Stimulated activated naive B cell treated with anti-CD40 and anti-IgM and Interleukin-4, amounts not matched to agents 10 μg/mL and 1 μg/mL and 100 μg/mL, for 72 hours (primary cell): ENCODE results near the gene NANOS3.

Source experiments
- ATAC-seq, 2 donors: fragments of 150-1000 bp; cut with Tn5 transposase; replicated peaks; 2 replicates each; pipeline ENCODE4 v1.10.0; 2021; ENCODE audit warnings: moderate library complexity in 1 of 2
- DNase-seq: peaks from one replicate; pipeline ENCODE4 v3.0.0; 2021
- H3K27ac Mint-ChIP-seq: one replicate; pipeline ENCODE4 v1.8.0; 2022; ENCODE audit warnings: mild to moderate bottlenecking, mixed read lengths
- H3K27me3 Mint-ChIP-seq, 2 donors: one replicate each; pipeline ENCODE4 v1.8.0; 2022; ENCODE audit warnings: mixed read lengths in 2 of 2
- H3K36me3 Mint-ChIP-seq, 2 donors: one replicate each; pipeline ENCODE4 v1.8.0; 2022; ENCODE audit warnings: mixed read lengths in 2 of 2, mild to moderate bottlenecking in 1 of 2
- H3K4me1 Mint-ChIP-seq, 2 donors: one replicate each; pipeline ENCODE4 v1.8.0; 2022; ENCODE audit warnings: mixed read lengths in 2 of 2, mild to moderate bottlenecking in 1 of 2
- H3K4me3 Mint-ChIP-seq, 2 donors: one replicate each; pipeline ENCODE4 v1.8.0; 2022; ENCODE audit warnings: mild to moderate bottlenecking in 2 of 2, mixed read lengths in 2 of 2, moderate library complexity in 1 of 2
- H3K9me3 Mint-ChIP-seq, 2 donors: one replicate each; pipeline ENCODE4 v1.8.0; 2022; ENCODE audit warnings: mixed read lengths in 2 of 2, mild to moderate bottlenecking in 1 of 2

Gene NANOS3

DNA sequence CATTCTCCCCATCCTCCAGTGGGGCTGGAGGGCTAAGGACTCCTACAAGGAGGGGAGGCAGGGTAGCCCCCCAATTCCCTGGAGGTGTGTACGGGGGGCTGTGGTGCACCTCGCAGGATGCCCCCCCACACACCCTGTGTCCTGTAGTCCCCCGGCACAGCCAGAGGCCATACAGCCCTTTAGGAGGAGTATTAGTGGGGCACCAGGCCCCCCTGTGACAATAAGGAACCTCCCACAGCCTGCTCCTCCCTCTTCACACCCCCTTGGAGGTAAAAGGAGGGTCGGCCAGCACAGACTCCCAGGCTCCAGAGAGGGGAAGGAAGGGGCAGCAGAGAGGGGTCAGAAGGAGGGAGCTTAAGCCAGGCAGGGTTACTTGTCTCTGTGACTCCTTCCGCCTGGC is at the start of gene NANOS3:
Gene NANOS3, plus strand, starts transcription at position 301 of the 400 bp plus-strand sequence. CDS start 115 bp downstream, outside the sequence.
- H3K27me3 Mint-ChIP-seq = peaks cover 14 to 41% of the 10 kb centered on the region in 2 donors
- H3K4me3 Mint-ChIP-seq = no peak within 1 kb of the TSS
- ATAC-seq (no peak), DNase-seq (no peak)
- H3K9me3 Mint-ChIP-seq = no peaks in the 10 kb centered on the region
- no peaks in the 10 kb centered on the region for H3K36me3 Mint-ChIP-seq
- peaks cover 22 to 33% of the 10 kb centered on the region in 2 donors for H3K4me1 Mint-ChIP-seq
- no peak within 1 kb of the TSS for H3K27ac Mint-ChIP-seq

DNA sequence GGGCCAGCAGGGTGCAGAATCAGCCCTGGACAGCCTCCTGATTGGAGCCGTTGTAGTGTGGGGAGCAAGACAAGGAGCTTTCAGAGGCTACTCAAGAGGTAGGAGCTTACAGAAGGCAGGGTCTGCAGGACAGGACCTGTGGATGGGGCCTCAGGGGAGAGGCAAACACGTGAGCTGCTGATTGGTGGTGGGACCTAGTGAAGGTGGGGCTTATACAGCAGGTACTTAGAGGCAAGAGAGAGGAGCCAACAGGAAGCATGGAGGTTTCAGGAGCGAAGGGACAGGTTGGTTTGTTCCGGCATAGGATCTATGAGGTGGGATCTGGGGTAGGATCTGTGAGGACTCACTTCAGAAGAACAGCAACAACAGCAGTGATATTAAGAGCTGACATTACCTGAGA is 49.3 kb upstream of the NANOS3 start:
- no peak for ATAC-seq
- H3K4me1 Mint-ChIP-seq = peaks cover 3 to 12% of the 10 kb centered on the region in 2 donors
- H3K4me3 Mint-ChIP-seq = no peak overlapping the region
- no peaks in the 10 kb centered on the region for H3K27me3 Mint-ChIP-seq
- DNase-seq = no peak
- H3K9me3 Mint-ChIP-seq = peaks cover 0 to 3% of the 10 kb centered on the region in 2 donors
- peaks cover 42 to 51% of the 10 kb centered on the region in 2 donors for H3K36me3 Mint-ChIP-seq
- no peak overlapping the region for H3K27ac Mint-ChIP-seq

DNA sequence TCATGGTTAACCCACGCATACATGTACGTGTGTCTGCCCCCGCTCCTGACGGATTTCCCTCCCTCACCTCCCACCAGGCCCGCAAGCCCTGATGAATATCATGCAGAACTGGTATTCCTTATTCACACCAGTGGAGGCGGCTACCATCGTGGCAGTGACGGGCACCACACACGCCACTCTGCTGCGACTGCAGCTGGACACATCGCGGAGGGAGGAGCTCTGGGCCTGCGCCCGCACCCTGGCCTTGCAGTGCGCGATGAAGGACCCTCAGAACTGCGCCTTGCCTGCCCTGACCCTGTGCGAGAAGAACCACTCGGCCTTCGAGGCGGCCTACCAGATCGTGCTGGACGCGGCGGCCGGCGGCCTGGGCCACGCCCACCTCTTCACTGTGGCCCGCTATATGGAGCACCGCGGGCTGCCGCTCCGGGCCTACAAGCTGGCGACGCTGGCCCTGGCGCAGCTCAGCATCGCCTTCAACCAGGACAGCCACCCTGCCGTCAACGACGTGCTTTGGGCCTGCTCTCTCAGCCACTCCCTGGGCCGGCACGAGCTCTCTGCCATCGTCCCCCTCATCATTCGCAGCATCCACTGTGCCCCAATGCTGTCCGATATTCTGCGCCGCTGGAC is 46.7 kb upstream of the NANOS3 start:
- Mint-ChIP-seq H3K4me3 (no peak overlapping the region), H3K27ac (no peak overlapping the region), H3K9me3 (peaks cover 0 to 3% of the 10 kb centered on the region in 2 donors), H3K4me1 (peaks cover 16 to 37% of the 10 kb centered on the region in 2 donors), H3K36me3 (peaks cover 42 to 57% of the 10 kb centered on the region in 2 donors), H3K27me3 (no peaks in the 10 kb centered on the region)
- ATAC-seq = no peak
- DNase-seq = no peak

DNA sequence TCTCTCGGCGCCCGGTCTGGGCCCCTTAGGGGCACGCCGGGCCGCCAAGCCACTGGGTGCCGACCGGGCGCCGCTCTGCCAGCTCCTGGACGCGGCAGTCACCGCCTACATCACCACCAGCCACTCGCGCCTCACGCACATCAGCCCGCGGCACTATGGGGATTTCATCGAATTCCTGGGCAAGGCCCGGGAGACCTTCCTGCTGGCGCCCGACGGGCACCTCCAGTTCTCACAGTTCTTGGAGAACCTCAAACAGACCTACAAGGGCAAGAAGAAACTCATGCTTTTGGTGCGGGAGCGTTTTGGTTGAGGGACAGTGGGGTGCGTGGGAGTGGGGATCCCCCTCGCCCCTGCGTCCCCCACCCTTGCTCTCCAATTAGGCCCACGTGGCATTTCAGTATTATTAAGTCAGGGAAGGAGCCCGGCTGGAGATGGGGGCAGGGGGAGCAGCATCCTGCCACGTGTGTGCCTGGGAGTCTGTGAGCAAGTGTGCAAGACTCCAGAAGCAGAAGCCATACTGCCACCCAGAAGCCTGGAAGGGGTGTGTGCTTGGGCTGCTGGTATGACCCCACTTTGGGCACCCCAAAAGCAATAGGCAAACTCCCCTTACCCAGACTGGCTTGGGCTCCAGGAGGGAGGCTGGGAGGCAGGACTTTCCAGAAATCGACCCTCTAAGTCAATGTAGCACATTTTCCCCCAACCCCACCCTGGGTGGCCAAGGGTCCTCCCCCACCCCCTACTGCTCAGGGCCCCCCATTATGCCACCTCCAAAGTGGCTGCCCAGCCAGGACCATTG is 46.0 kb upstream of the NANOS3 start:
- ATAC-seq (no peak), DNase-seq (no peak)
- H3K27me3 Mint-ChIP-seq = no peaks in the 10 kb centered on the region
- peak overlapping the region; percentile 37 for H3K27ac Mint-ChIP-seq
- H3K4me1 Mint-ChIP-seq = peaks cover 16 to 40% of the 10 kb centered on the region in 2 donors
- peaks cover 35 to 57% of the 10 kb centered on the region in 2 donors for H3K36me3 Mint-ChIP-seq
- H3K9me3 Mint-ChIP-seq = peaks cover 0 to under 1% of the 10 kb centered on the region in 2 donors
- no peak overlapping the region for H3K4me3 Mint-ChIP-seq

DNA sequence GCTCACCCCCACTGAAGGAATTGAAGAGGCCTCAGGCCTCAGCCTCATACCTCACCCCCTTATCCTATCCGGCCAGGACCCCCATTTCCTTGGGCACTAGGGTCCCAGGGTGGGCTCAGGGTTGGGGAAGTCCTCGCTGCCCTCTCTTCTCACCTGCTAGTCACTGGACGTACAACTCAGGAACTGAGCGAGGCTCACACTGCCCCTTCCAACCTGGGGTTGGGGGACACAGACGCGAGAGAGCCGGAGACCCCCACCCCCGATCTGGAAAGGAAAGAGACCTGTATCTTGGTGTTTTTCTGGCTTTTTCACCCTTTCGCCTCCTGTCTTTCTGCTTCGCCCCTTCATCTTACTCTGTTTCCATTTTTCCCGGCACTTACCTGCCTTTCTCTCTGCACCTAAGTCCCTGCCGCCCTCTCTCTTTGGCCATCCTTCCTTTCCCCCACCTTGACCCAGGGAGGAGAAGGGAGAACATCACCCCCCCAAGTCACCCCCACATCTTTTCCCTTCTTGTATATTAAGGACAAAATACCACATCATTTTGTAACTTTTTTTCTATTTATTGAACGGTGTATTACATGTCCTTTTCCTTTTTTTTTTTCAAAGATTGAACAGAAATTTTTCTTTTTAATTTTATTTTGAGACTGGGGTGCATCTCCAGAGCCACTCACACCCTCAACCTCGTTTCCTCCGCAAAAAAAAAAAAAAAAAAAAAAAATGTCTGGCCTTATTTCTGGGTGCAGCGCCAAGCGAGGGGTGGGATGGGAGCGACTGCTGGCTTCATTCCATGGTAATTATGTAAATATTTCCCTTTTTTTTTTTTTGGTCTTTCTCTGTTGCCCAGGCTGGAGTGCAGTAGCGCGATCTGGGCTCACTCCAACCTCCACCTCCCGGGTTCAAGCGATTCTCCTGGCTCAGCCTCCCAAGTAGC is 45.1 kb upstream of the NANOS3 start:
- Mint-ChIP-seq H3K36me3 (peaks cover 30 to 57% of the 10 kb centered on the region in 2 donors), H3K9me3 (no peaks in the 10 kb centered on the region), H3K4me1 (peaks cover 22 to 45% of the 10 kb centered on the region in 2 donors), H3K4me3 (no peak overlapping the region), H3K27ac (peak overlapping the region; percentile 31), H3K27me3 (no peaks in the 10 kb centered on the region)
- DNase-seq (no peak), ATAC-seq (no peak)

DNA sequence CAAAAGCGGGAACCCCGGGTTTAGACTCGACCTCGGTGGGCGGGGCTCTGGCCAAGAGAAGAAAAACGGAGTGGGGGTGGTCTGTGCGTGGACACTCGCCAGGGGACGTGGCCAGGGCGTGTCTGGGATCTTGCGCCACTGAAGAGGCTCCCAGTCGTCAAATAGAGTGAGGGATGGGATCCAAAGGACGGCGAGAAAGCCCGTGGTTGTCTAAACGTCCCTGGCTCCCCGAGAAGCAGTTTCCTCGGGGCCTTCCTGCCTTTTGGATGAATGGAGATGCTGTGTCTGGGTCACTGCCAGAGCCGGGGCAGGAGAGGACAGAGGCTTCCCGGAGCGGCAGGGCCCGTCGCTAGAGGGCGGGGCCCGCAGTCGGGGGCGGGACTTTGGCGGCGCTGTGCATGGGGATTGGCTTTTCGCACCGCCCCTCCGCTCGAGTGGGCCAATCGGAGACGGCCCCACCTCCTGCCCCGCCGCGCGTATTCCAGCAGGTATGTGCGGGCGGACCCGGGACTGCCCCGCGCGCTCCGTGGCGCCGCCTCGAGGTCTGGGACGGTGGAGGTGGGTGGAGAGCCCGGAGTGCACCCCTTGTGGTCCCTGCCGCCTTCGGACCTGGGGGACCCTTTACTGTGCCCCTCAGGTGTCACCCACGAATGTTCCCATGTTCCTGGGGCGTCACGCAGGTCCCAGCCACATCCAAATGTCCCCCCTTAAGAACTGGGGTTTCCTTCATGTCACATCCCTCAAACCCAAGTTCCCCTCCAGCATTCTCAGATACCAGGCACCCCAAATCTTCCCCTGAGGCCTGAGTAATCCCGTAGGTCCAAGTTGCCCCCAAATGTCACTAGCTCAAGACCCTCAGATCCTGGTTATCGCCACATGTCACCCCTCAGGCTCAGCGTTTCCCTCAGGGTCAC is 43.3 kb upstream of the NANOS3 start:
- Mint-ChIP-seq H3K27ac (peak overlapping the region; percentile 86), H3K4me3 (peak overlapping the region; percentile 88 to 89), H3K9me3 (no peaks in the 10 kb centered on the region), H3K4me1 (peaks cover 27 to 59% of the 10 kb centered on the region in 2 donors), H3K27me3 (no peaks in the 10 kb centered on the region), H3K36me3 (peaks cover 28 to 56% of the 10 kb centered on the region in 2 donors)
- DNase-seq (peak; percentile 87), ATAC-seq (peak; percentile 80 to 83)

DNA sequence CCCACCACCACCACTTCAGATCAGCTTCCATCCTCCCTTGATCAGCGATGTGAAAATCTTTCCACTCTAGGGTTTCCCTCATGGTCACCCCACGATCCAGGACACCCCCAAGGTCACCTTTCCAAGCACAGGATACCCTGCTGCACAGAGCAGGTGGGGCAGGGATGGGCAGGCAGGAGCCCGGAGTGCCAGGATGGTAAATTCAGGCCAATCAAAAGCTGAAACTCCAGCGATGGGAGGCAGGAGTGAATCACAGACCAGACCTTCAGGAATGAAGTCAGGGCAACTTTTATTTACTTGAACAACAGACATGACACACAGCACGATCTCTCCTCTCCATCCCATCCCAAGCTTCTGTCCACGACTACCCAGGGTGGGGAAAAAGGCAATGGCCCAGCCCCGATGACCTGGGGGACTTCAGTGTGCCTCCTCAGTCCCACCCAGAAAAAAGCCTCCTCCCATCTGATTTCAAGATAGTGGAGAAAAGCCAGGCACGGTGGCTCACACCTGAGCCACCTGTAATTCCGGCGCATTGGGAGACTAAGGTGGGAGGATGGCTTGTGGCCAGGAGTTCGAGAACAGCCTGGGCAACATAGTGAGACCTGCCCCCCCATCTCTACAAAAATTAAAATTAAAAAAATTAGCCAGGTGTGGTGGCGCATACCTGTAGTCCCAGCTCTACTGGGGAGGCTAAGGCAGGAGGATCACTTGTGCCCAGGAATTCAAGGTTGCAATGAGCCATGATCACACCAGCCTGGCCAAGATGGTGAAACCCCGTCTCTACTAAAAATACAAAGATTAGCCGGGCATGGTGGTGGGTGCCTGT is 42.5 kb upstream of the NANOS3 start:
- DNase-seq (no peak), ATAC-seq (no peak)
- H3K4me1 Mint-ChIP-seq = peaks cover 33 to 67% of the 10 kb centered on the region in 2 donors
- peaks cover 33 to 60% of the 10 kb centered on the region in 2 donors for H3K36me3 Mint-ChIP-seq
- H3K9me3 Mint-ChIP-seq = no peaks in the 10 kb centered on the region
- H3K4me3 Mint-ChIP-seq = peak overlapping the region; percentile 88 to 89
- peak overlapping the region; percentile 86 for H3K27ac Mint-ChIP-seq
- H3K27me3 Mint-ChIP-seq = no peaks in the 10 kb centered on the region

DNA sequence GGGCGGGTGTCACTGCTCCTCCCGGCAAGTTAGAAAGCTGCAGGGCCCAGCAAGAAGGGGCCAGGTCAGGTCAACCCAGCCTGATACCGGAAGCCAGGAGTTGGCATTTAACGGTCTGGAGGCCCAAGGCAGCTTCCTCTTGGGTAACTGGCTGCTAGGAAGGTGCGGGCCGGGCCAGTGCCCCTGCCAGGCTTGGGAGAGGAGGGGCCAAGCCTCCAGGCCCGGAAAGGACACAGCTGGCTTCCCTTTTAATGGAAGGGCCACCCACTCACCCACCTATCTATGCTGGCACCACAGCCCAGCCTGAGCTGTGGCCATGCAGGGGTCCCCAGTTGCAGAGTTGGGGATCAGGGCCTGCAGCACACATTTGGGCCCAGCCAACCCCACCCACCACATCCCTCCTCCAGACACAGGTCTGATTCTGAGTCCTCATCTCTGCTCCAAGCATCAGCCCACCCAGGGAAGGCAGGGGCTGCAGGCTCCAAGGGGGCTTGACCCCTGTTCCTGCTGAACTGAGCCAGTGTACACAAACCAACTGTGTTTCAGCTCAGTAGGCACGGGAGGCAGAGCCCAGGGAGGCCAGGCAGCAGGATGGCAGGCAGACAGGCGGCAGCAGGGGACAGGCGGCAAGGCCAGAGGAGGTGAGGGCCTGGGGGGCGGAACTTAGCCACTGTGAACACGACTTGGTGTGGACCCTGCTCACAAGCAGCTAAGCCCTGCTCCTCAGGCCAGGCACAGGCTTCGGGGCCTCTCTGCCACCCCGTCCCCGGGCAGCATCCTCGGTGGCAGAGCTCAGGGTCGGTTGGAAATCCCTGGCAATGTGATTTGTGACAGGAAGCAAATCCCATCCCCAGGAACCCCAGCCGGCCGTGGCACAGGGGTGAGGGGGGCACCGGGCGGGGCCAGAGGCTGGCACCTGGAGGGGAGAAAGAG is 40.9 kb upstream of the NANOS3 start:
- H3K36me3 Mint-ChIP-seq = peaks cover 28 to 61% of the 10 kb centered on the region in 2 donors
- DNase-seq (no peak), ATAC-seq (peak in 1 of 2 donors; percentile 15)
- H3K9me3 Mint-ChIP-seq = no peaks in the 10 kb centered on the region
- H3K4me3 Mint-ChIP-seq = peak overlapping the region; percentile 80 to 84
- no peaks in the 10 kb centered on the region for H3K27me3 Mint-ChIP-seq
- H3K4me1 Mint-ChIP-seq = peaks cover 42 to 81% of the 10 kb centered on the region in 2 donors
- peak overlapping the region; percentile 98 for H3K27ac Mint-ChIP-seq

DNA sequence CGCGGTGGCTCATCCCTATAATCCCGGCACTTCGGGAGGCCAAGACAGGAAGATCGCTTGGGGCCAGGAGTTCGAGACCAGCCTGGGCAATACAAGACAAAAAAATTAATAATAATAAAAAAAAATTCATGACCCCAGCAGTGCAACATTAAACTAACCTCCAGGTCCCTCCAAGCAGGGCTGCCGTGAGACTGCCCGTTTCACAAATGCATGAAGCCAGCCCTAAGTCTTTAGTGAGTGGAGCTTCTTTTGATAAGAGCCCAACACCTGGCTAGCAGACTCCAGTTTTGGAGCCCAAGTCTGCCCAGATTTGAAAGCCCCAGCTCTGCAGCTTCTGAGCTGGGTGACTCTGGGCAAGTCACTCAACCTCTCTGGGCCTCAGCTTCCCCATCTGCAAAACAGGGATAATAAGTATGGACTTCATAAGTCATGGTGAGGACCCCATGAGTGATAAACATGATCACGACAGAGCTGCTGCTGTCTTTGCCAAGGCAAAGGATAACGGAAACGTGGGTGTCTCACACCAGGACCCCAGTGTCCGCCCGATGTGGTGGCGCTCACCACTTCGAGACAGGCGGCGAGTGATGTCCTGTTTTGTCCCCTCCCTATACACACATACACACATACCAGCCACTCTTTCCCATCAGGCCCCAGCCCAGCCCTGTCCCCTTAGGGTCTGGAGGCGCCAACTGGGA is 38.4 kb upstream of the NANOS3 start:
- Mint-ChIP-seq H3K27me3 (no peaks in the 10 kb centered on the region), H3K4me3 (peak overlapping the region; percentile 95), H3K4me1 (peaks cover 44 to 87% of the 10 kb centered on the region in 2 donors), H3K36me3 (peaks cover 21 to 59% of the 10 kb centered on the region in 2 donors), H3K27ac (peak overlapping the region; percentile 98), H3K9me3 (no peaks in the 10 kb centered on the region)
- no peak for ATAC-seq
- no peak for DNase-seq

DNA sequence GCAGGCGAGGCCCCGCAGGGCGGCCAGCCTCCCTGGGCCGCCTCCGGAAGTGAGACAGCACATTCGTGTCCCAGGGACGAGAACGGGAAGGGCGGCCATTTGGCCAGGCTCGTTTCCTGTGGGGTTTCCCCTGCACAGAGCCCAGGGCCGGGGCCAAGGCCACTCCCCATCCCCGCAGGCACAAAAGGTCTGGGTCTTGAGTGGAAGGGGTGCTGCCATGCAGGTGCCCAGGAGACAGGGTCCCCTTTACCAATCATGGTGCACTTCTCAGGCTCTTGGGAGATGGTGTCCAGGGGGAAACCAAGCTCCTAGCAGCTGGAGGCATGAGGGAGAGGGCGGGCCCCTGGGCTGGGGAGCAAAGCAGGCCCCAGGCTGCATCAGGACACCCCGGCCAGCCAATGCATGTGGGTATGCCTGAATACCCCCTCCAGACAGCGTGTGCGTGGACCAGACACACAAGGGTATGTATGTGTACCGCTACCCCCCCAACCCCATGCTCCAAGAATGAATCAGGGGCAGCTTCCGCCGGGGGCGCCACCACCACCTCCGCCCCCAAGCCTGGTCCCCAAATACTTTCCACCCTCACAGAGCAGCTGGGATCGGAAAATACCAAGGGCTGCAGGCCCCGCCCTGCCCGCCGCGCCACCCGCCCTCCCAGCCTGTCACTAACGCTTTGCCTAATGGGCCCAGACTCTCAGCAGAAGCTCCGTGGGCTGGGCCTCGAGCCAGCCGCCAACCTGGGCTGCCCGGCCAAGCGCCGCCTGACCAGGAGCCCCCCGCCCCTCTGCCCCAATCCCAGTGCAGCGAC is 37.6 kb upstream of the NANOS3 start:
- ATAC-seq (peak; percentile 65 to 70), DNase-seq (peak; percentile 83)
- Mint-ChIP-seq H3K4me3 (peak overlapping the region; percentile 95), H3K27me3 (no peaks in the 10 kb centered on the region), H3K27ac (peak overlapping the region; percentile 98), H3K4me1 (peaks cover 44 to 87% of the 10 kb centered on the region in 2 donors), H3K36me3 (peaks cover 17 to 52% of the 10 kb centered on the region in 2 donors), H3K9me3 (no peaks in the 10 kb centered on the region)

DNA sequence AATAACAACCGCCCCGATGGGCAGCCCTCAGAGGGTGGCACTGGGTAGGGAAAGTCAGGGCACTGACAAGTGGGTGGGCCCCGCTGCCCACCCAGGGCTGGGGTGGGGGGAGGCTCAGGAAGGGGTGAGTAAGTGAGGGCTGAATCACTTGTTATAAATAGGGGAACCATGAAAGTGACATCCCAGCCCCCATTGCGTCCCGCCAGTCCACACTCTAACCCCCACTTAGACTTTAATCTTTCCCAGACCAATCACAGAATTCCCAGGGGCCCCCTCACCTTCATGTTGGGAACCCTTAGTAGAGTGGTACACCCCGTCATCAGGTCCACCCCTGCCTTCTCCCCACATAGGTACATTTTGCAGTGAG is 37.0 kb upstream of the NANOS3 start:
- Mint-ChIP-seq H3K27ac (peak overlapping the region; percentile 98), H3K4me3 (peak overlapping the region; percentile 95), H3K9me3 (no peaks in the 10 kb centered on the region), H3K36me3 (peaks cover 16 to 49% of the 10 kb centered on the region in 2 donors), H3K27me3 (no peaks in the 10 kb centered on the region), H3K4me1 (peaks cover 46 to 87% of the 10 kb centered on the region in 2 donors)
- ATAC-seq (peak; percentile 14 to 17), DNase-seq (no peak)
